Uterus (tissue), 4 donors: ENCODE measurements around the gene KLC1. TPM values are rescaled to one million over a fixed set of nuclear protein-coding genes. Genes with fewer than 3 reads are reported as not detected.

Experiments
- DNase-seq, 2 donors: peaks; one replicate each; pipeline ENCODE4 v3.0.0-alpha.2; 2019 to 2020
- H3K27ac ChIP-seq, 2 donors: fragments of 200-600 bp; sonication (generic); 1 replicate in 1 of 2; 2 replicates in 1 of 2; pipeline ENCODE4 v1.5.1; 2016 to 2018
- H3K27me3 ChIP-seq, 2 donors: fragments of 200-600 bp; sonication (generic); one replicate each; pipeline ENCODE4 v1.5.1; 2018 to 2019; ENCODE audit warnings: control low read depth in 1 of 2
- H3K36me3 ChIP-seq, 2 donors: fragments of 200-600 bp; sonication (generic); one replicate each; pipeline ENCODE4 v1.5.1; 2019; ENCODE audit warnings: control low read depth in 1 of 2
- H3K4me1 ChIP-seq, 2 donors: fragments of 200-600 bp; sonication (generic); one replicate each; pipeline ENCODE4 v1.5.1; 2018 to 2019; ENCODE audit warnings: control low read depth in 1 of 2
- H3K4me3 ChIP-seq, 2 donors: fragments of 200-600 bp; sonication (generic); 1 replicate in 1 of 2; 2 replicates in 1 of 2; pipeline ENCODE4 v1.5.1; 2018 to 2019; ENCODE audit warnings: mild to moderate bottlenecking in 1 of 2
- H3K9me3 ChIP-seq, 2 donors: fragments of 200-600 bp; sonication (generic); one replicate each; pipeline ENCODE4 v1.5.1; 2019; ENCODE audit warnings: control low read depth in 1 of 2
- POLR2A ChIP-seq, 2 donors: fragments of 450-650 bp; IDR thresholded peaks; one replicate each; pipeline ENCODE4 v1.6.1; 2016; ENCODE audit warnings: antibody characterized with exemption in 2 of 2, mild to moderate bottlenecking in 1 of 2, moderate library complexity in 1 of 2
- intact Hi-C: fragments of 100-400 bp; cut with DNase I; formaldehyde crosslinking; loops from one replicate; pipeline ENCODE4 v1.15.1; 2023; ENCODE audit warnings: low total_unique reads
- total RNA-seq, 4 donors: library from RNA; depleted of rRNA in 3 of 4; stranded (reverse); fragments of >200 nt in 3 of 4; gene quantifications; one replicate each; pipeline versions ENCODE4 v1.1.0 to v1.2.4, GENCODE V29; 2014 to 2023
- TF ChIP-seq, protein P1 (sequence below), 4 experiments: fragments of 200-600 bp in 2 of 4; fragments of 450-650 bp in 2 of 4; sonication (generic) in 2 of 4; IDR thresholded peaks; one replicate each; pipeline ENCODE4 v1.5.1; 2016 to 2019; ENCODE audit warnings: antibody characterized with exemption in 4 of 4, mild to moderate bottlenecking in 2 of 4, moderate library complexity in 1 of 4
- donor health status: DM: yes; HTN: yes; CAD: no.

The KLC1 gene
- total RNA-seq, 4 donors from 2014 or later: 130 to 459 (median 285) TPM

DNA sequence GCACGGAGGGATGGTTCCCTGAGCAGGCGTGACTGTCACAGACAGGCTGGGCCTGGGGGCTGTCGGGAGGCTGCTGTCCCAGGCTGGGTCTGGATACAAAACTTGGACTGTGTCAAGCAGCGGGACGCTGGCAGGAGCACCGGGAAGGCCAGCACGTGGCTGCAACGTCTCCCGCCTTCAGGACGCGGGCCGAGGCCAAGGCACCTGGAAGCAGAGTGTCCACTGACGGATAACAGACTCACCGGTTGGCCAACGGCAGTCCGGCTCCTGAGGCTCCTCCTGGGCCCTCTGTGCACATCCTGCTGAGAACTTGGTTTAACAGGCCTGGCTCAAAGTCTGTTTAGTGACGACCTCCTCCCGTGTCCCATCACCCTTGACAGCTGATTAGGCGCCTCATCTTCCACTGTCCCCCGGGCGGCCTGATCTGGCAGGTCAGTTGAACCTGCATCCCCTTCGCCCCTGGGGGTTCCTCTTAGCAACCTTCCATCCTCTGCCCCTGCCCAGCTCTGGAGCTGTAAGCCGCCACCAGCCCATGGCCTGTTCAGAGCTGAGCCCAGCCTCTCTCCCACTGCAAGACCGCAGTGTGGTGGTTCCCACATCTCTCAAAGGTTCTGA is 83.7 kb downstream of the KLC1 start:
- intact Hi-C loops: no loop called here
- TF ChIP-seq, protein P1, sequence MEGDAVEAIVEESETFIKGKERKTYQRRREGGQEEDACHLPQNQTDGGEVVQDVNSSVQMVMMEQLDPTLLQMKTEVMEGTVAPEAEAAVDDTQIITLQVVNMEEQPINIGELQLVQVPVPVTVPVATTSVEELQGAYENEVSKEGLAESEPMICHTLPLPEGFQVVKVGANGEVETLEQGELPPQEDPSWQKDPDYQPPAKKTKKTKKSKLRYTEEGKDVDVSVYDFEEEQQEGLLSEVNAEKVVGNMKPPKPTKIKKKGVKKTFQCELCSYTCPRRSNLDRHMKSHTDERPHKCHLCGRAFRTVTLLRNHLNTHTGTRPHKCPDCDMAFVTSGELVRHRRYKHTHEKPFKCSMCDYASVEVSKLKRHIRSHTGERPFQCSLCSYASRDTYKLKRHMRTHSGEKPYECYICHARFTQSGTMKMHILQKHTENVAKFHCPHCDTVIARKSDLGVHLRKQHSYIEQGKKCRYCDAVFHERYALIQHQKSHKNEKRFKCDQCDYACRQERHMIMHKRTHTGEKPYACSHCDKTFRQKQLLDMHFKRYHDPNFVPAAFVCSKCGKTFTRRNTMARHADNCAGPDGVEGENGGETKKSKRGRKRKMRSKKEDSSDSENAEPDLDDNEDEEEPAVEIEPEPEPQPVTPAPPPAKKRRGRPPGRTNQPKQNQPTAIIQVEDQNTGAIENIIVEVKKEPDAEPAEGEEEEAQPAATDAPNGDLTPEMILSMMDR (IDR thresholded peaks at IDR 0.05): no peak
- no peak for TF ChIP-seq POLR2A (IDR thresholded peaks at IDR 0.05)
- no peaks in the 10 kb centered on the region for H3K27me3 ChIP-seq
- H3K9me3 ChIP-seq: no peaks in the 10 kb centered on the region
- H3K4me1 ChIP-seq: peaks cover 0 to 18% of the 10 kb centered on the region in 2 donors
- peak overlapping the region; percentile 50 to 55 for H3K27ac ChIP-seq
- DNase-seq: no peak
- H3K36me3 ChIP-seq: no peaks in the 10 kb centered on the region
- no peak overlapping the region for H3K4me3 ChIP-seq

DNA sequence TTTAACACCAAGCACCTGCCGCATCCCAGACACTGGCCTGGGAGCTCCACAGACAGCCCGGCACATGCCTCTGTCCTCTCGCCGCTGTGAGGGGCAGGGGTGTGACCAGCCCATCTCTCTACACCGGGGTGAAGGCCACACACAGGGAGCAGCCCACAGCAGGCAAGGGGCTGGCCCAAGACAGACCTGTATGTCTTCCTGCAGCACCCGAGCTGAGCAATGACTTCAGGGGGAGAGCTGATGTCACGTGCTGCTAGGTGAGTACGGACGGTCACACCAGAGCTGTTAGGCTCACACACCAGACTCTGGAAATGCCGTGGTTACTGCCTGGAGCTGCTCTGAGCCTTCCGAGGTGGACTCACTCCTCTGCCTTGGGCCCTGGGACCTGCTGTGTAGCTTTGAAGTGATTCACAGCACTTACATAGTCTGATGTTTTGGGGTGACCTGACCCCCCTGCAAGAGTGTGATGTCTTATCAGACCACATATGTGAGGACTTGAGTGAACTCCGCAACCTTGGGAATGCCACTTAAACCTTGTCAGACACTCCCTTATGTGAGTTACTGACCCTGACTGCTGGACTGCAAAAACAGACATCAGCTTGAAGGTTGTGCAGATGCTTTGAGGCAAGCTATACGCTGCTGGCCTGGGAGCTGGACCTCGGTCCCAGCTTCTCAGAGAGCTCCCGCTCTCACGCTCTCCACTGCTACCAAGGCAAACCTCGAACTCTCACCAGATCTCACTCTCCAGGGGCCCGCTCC is 84.5 kb downstream of the KLC1 start:
- H3K27ac ChIP-seq: no peak overlapping the region
- H3K4me1 ChIP-seq: peaks cover 0 to 18% of the 10 kb centered on the region in 2 donors
- no peaks in the 10 kb centered on the region for H3K27me3 ChIP-seq
- DNase-seq: no peak
- no peak overlapping the region for H3K4me3 ChIP-seq
- TF ChIP-seq, protein P1 (IDR thresholded peaks at IDR 0.05): no peak
- no peak for TF ChIP-seq POLR2A (IDR thresholded peaks at IDR 0.05)
- no peaks in the 10 kb centered on the region for H3K36me3 ChIP-seq
- no peaks in the 10 kb centered on the region for H3K9me3 ChIP-seq
- intact Hi-C loops: no loop called here

DNA sequence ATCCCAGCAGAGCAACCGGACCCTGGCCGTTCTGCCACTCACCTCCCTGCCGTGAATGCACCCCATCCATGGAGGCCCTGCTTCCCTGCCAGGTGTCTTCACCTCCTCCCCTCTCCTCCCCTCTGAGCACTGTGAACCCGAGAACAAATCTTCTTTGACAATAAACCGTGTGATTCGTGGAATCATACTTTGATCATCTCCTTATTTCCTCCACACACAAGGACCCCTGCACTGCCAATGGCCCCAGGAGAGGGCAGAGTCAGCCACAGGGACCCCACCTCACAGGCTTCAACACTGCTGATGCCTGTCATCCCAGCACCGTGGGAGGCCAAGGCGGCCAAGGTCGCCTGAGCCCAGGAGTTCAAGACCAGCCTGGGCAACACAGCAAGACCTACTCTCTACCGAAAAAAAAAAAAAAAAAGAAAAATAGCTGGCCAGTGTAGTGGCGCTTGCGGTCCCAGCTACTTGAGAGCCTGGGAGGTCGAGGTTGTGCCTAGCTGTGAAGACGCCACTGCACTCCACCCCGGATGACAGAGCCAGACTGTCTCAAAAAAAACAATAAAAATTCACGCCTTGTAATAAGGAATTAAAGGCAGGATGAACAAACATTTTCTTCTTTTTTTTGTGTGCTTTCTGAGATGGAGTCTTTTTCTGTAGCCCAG is 85.2 kb downstream of the KLC1 start:
- DNase-seq: no peak
- TF ChIP-seq, protein P1 (IDR thresholded peaks at IDR 0.05): no peak
- no peak for TF ChIP-seq POLR2A (IDR thresholded peaks at IDR 0.05)
- no peak overlapping the region for H3K27ac ChIP-seq
- H3K4me3 ChIP-seq: no peak overlapping the region
- H3K27me3 ChIP-seq: no peaks in the 10 kb centered on the region
- H3K9me3 ChIP-seq: no peaks in the 10 kb centered on the region
- no peaks in the 10 kb centered on the region for H3K36me3 ChIP-seq
- intact Hi-C loops: no loop called here
- H3K4me1 ChIP-seq: peaks cover 0 to 18% of the 10 kb centered on the region in 2 donors

DNA sequence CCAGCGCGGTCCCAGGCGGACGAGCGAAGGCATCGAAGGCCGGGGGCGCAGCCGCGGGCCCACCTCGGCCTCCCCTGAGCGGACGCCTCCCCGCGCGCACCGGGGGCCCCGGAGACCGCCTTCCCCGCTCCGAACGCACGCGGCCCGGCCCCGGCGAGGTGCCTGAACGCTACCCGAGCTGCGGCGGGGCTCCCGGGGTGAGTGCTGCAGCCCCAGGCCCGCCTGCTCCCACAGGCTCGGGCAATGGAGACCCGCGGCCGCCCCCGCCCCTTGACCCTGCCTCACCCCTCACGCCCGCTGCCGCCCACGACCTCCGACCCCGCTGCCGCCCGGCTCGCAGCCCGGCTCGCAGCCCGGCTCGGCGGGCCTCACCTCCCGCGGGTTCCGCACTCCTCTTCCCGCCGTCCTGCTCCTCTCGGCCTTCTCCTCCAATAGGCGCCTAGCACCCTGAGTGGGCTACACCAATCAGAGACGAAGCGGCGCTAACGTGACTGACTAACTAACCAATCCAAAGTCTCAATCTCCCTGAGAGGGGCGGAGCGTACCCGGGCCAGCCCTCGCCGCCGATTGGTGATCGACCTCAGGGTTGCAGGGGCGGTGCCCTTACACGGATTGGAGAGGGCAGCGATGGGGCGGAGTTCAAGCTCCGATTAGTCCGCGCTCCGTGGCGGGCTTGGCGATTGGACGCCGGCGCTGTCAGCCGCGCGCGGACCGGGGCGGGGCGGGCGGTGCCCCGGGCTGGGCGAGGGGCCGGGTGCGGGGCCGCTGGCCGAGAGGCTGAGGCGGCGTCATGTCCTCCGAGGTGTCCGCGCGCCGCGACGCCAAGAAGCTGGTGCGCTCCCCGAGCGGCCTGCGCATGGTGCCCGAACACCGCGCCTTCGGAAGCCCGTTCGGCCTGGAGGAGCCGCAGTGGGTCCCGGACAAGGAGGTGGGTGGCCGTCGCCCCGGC is 86.3 kb downstream of the KLC1 start, which contains the start of the genes XRCC3 and ZFYVE21:
XRCC3 (minus strand) TSS at position 400 of the 949 bp plus-strand sequence. CDS start 4,364 bp downstream, outside the sequence.
ZFYVE21 (plus strand) TSS at position 759 of the 949 bp plus-strand sequence; CDS start at position 791, 32 bp downstream.
- no peaks in the 10 kb centered on the region for H3K36me3 ChIP-seq
- H3K27ac ChIP-seq: peak within 1 kb of the TSS; percentile 77 to 88
- intact Hi-C loops: no loop called here
- DNase-seq: peak; percentile 100
- no peaks in the 10 kb centered on the region for H3K9me3 ChIP-seq
- peaks cover 0 to 18% of the 10 kb centered on the region in 2 donors for H3K4me1 ChIP-seq
- TF ChIP-seq, protein P1 (IDR thresholded peaks at IDR 0.05): peak in 1 of 4 experiments; percentile 29
- TF ChIP-seq POLR2A (IDR thresholded peaks at IDR 0.05): peak; percentile 81 to 92
- no peaks in the 10 kb centered on the region for H3K27me3 ChIP-seq
- H3K4me3 ChIP-seq: peak within 1 kb of the TSS; percentile 49 to 98
